K562 (cell line): ENCODE measurements around the gene BRAT1. TPM values are rescaled to one million over a fixed set of nuclear protein-coding genes. Genes with fewer than 3 reads are reported as not detected.

Experiments
- ATAC-seq: fragments of 200-7000 bp; cut with Tn5 transposase; 3 replicates; pipeline ENCODE4 v1.9.1; 2020; ENCODE audit warnings: moderate library complexity
- BruUV-seq: library from RNA; stranded (reverse); fragments of 400-500 nt; replicated peaks from 2 replicates; lab custom pipeline; 2021; lab: Mats Ljungman, UMichigan
- CTCF ChIA-PET: fragments of 300-600 bp; formaldehyde crosslinking; extraction: SDS; loops from one replicate; lab custom pipeline; 2021; ENCODE audit warnings: low intra/inter-chr PET ratio; lab: Yijun Ruan, JAX
- POLR2A ChIA-PET: fragments of 300-600, 350-650 bp; sonication (Branson Sonifier 250); formaldehyde crosslinking; extraction: SDS; loops from one replicate; lab custom pipeline; 2021; ENCODE audit warnings: antibody characterized with exemption, inconsistent platforms; lab: Yijun Ruan, JAX
- DNase-seq, 4 experiments: peaks; one replicate each; pipeline versions ENCODE4 v3.0.0 to v3.0.0-alpha.2; 2011 to 2018; ENCODE audit warnings: low spot score in 3 of 4, mixed read lengths in 3 of 4; ENCODE audit errors: extremely low read depth in 1 of 4
- FAIRE-seq: peaks from 2 replicates; lab custom pipeline; 2011; peaks lifted over from hg19 to GRCh38; lab: Jason Lieb, UNC
- H2AFZ ChIP-seq: 2 replicates; pipeline ENCODE4 v1.6.0; 2011; ENCODE audit warnings: low read depth, low read length, control low read depth, inconsistent platforms
- H3K27ac ChIP-seq: fragments of 200-600 bp; 3 replicates; pipeline ENCODE4 v1.8.0; 2011; ENCODE audit warnings: low read depth, mild to moderate bottlenecking, control low read depth, inconsistent platforms, low read length, moderate library complexity, mixed read lengths; ENCODE audit errors: extremely low read depth
- H3K27me3 ChIP-seq, 2 experiments: fragments of 300-600 bp in 1 of 2; 2 replicates in 1 of 2; 3 replicates in 1 of 2; pipeline versions ENCODE4 v1.6.0 to v1.8.0; 2011; ENCODE audit warnings: inconsistent platforms in 2 of 2, low read length in 2 of 2, mild to moderate bottlenecking in 1 of 2, mixed read lengths in 1 of 2, moderate library complexity in 1 of 2; ENCODE audit not compliant: control insufficient read depth in 2 of 2, insufficient read depth in 2 of 2
- H3K36me3 ChIP-seq: fragments of 300-600 bp; 3 replicates; pipeline ENCODE4 v1.8.0; 2011; ENCODE audit warnings: mild to moderate bottlenecking, low read length, inconsistent platforms; ENCODE audit not compliant: control insufficient read depth, insufficient read depth
- H3K4me1 ChIP-seq, 2 experiments: fragments of 200-600 bp in 1 of 2; replicated peaks in 1 of 2; 2 replicates in 1 of 2; 3 replicates in 1 of 2; pipeline versions ENCODE4 v1.5.1 to v1.8.0; 2011; ENCODE audit warnings: inconsistent platforms in 2 of 2, low read length in 2 of 2, mild to moderate bottlenecking in 1 of 2, mixed read lengths in 1 of 2, moderate library complexity in 1 of 2; ENCODE audit not compliant: control insufficient read depth in 2 of 2, insufficient read depth in 2 of 2
- H3K4me2 ChIP-seq: 2 replicates; pipeline ENCODE4 v1.6.1; 2011; ENCODE audit warnings: low read length, control low read depth, inconsistent platforms, mixed read lengths; ENCODE audit not compliant: insufficient read depth
- H3K4me3 ChIP-seq: fragments of 200-600 bp; sonication (generic), shearing (Covaris generic); 2 replicates; pipeline ENCODE4 v1.5.1; 2016; ENCODE audit warnings: control low read depth, inconsistent platforms
- H3K79me2 ChIP-seq: fragments of 200-600 bp; 3 replicates; pipeline ENCODE4 v1.8.0; 2011; ENCODE audit warnings: low read length, inconsistent platforms; ENCODE audit not compliant: control insufficient read depth, insufficient read depth
- H3K9ac ChIP-seq, 2 experiments: 2 replicates each; pipeline versions ENCODE4 v1.6.0 to v1.6.1; 2011; ENCODE audit warnings: low read depth in 2 of 2, low read length in 2 of 2, control low read depth in 1 of 2, inconsistent platforms in 1 of 2, mild to moderate bottlenecking in 1 of 2, mixed read lengths in 1 of 2; ENCODE audit not compliant: insufficient read depth in 1 of 2
- H3K9me1 ChIP-seq: one replicate; pipeline ENCODE4 v1.6.0; 2011; ENCODE audit warnings: inconsistent platforms, mild to moderate bottlenecking, low read length, moderate library complexity; ENCODE audit not compliant: control insufficient read depth, insufficient read depth
- H3K9me3 ChIP-seq: replicated peaks from 2 replicates; pipeline ENCODE4 v1.5.1; 2011; ENCODE audit warnings: low read depth, low read length, inconsistent platforms; ENCODE audit not compliant: control insufficient read depth, insufficient read depth
- H4K20me1 ChIP-seq: replicated peaks from 2 replicates; pipeline ENCODE4 v1.6.1; 2011; ENCODE audit warnings: low read length, inconsistent platforms, mixed read lengths; ENCODE audit not compliant: control insufficient read depth, insufficient read depth
- BCOR ChIP-seq: fragments of 450-650 bp; IDR thresholded peaks from 2 replicates; pipeline ENCODE4 v1.6.1; 2016
- HDAC2 ChIP-seq: fragments of 450-650 bp; IDR thresholded peaks from 2 replicates; pipeline ENCODE4 v1.6.1; 2016; ENCODE audit warnings: mild to moderate bottlenecking
- KDM1A ChIP-seq, 2 experiments: fragments of 450-650 bp; IDR thresholded peaks; 2 replicates each; pipeline ENCODE4 v1.6.1; 2016; ENCODE audit warnings: mild to moderate bottlenecking in 2 of 2
- RBM25 ChIP-seq: fragments of 200-400 bp; formaldehyde crosslinking; IDR thresholded peaks from 2 replicates; pipeline ENCODE4 v1.6.1; 2018; ENCODE audit warnings: low read length, low read depth, moderate library complexity; ENCODE audit not compliant: severe bottlenecking
- TBP ChIP-seq: optimal IDR thresholded peaks from 2 replicates; pipeline ENCODE3; 2011; ENCODE audit warnings: low read depth, low read length, improper control_type of control experiment
- WGBS: fragments of 100-300 bp; shearing (Covaris generic); methylation state at CpG from one replicate; pipeline ENCODE4 v1.1.6; 2016; ENCODE audit warnings: low coverage, mixed read lengths; ENCODE audit not compliant: insufficient coverage; ENCODE audit errors: missing lambda C conversion rate; 5-methylcytosine and 5-hydroxymethylcytosine counted together
- in situ Hi-C: fragments of 300-500 bp; cut with MboI; formaldehyde crosslinking; loops from 4 replicates; pipeline ENCODE4 v1.15.0; 2018; ENCODE audit warnings: inconsistent platforms, mixed read lengths
- intact Hi-C: fragments of 100-400 bp; cut with micrococcal nuclease; formaldehyde crosslinking; loops from 2 replicates; pipeline ENCODE4 v1.14.2; 2022
- polyA plus RNA-seq, 8 experiments: library from polyadenylated mRNA; depleted of rRNA in 4 of 8; stranded (reverse) in 5 of 8; unstranded in 3 of 8; fragments of >200 nt; fragmentation: Nextera tagmentation in 2 of 8; fragmentation: Illumina TruSeq in 1 of 8; extraction: Ambion mirVana in 2 of 8; extraction: Trizol in 1 of 8; gene quantifications; 2 replicates each; pipeline versions ENCODE4 v1.2.1 to v1.2.3, GENCODE V29; 2011 to 2014; ENCODE audit warnings: inconsistent platforms in 1 of 8, missing spikeins in 1 of 8
- total RNA-seq, 7 experiments: library from RNA; depleted of rRNA in 6 of 7; stranded (reverse); fragments of >200 nt in 6 of 7; fragmentation: Illumina TruSeq in 2 of 7; extraction: Trizol in 2 of 7; gene quantifications; 2 replicates each; pipeline versions ENCODE4 v1.2.1 to v1.2.3, GENCODE V29; 2011 to 2021; ENCODE audit warnings: low replicate concordance in 1 of 7

BRAT1 gene
- total and polyA plus RNA-seq, 9 of the 15 experiments (the other 6 are each of a cell fraction or from before 2014, with no cell fraction given): 0.13 to 49.6 (median 10.5) TPM

DNA sequence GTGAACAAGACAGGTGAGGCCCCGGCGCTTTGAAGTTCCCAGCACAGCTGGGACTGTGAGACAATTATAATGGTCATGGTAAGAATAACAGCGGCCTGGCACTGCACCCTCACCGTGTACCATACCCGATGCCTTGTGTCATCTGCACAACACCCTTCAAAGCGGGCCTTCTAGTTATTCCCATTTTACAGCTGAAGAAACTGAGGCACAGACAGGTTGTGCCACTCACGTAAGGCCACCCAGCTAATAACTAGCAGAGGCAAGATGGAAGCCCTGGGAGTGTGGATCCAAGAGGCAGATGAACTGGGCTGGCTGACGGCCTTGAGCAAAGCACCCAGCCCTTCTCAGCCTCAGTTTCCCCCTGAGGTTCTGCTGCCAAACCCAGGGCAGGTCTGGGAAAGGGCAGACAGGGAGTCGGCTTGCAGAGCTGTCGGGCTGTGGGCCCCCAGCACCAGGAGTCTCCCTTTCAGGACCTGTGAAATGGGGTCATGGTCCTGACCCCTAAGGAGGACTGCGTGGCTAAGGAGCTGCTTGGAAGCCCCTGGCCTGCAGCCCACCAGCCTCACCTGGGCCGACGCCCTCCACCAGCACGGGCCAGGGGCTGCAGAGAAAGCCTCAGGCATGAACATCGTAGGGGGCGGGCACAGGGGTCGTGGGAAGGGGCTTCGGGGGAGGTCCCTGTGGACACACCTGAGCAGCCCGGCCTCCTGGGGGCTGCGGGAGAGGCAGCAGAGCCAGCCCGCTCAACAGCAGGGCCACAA is 51.0 kb downstream of the BRAT1 start:
- Histone ChIP-seq H4K20me1 (no peaks in the 10 kb centered on the region), H3K4me3 (no peak overlapping the region), H3K4me1 (peaks cover 0 to 60% of the 10 kb centered on the region in 2 experiments; a peak in 2 of 5 replicates), H3K9me1 (no peaks in the 10 kb centered on the region), H3K27me3 (peaks cover 2 to 54% of the 10 kb centered on the region in 2 experiments; a peak in 2 of 5 replicates), H3K27ac (no peak overlapping the region), H3K9ac (no peak overlapping the region), H3K36me3 (no peaks in the 10 kb centered on the region), H2AFZ (no peak overlapping the region), H3K4me2 (no peak overlapping the region), H3K9me3 (no peaks in the 10 kb centered on the region), H3K79me2 (no peaks in the 10 kb centered on the region)
- BruUV-seq: no TSS peak
- TF ChIP-seq RBM25 (peak; percentile 67), TBP (no peak), BCOR (peak; percentile 83), KDM1A (IDR thresholded peaks at IDR 0.05) (0 out of 4 replicates have a peak, but pooled peaks of 1 of the 2 experiments have one; percentile 35), HDAC2 (0 out of 2 replicates have a peak, but pooled peaks have one; percentile 24)
- in situ Hi-C loops: no loop called here
- no peak; the same call in 2 of the 3 replicates for ATAC-seq
- CTCF ChIA-PET: no interaction called here
- no peak for DNase-seq
- FAIRE-seq: no peak
- POLR2A ChIA-PET: no interaction called here
- WGBS: 18% methylated on average over 20 of the region's 21 CpGs
- intact Hi-C loops: no loop called here
